T-helper 1 cell treated with Interleukin-12 subunit alpha and Interleukin-12 subunit beta and Interleukin-4 antibody, amounts not matched to agents 30 ng/mL and 1 ng/mL, for 36 hours (primary cell): ENCODE measurements around the gene SLC43A3. TPM values are rescaled to one million over a fixed set of nuclear protein-coding genes. Genes with fewer than 3 reads are reported as not detected.

Experiments
- intact Hi-C: fragments of 100-400 bp; cut with micrococcal nuclease; formaldehyde crosslinking; loops from one replicate; pipeline ENCODE4 v1.15.1; 2024
- total RNA-seq: library from RNA; stranded (reverse); gene quantifications from 2 replicates; pipeline ENCODE4 v1.2.3, GENCODE V29; 2022

SLC43A3 gene
- total RNA-seq: 52.6 and 54.2 TPM in 2 replicates

- intact Hi-C loops: loop anchor here (1.0 to 10.0 kb wide), 4 partner anchors 103 to 1718 kb away; partner anchors contain the start of genes FAM111A, LPXN, TIMM10 and YPEL4
These were observed at the start of gene SLC43A3 for GRCh38 chr11:57426929-57427726. Gene SLC43A3, minus strand, starts transcription at chr11:57427121. Its CDS starts 949 bp downstream, at chr11:57426172.

DNA sequence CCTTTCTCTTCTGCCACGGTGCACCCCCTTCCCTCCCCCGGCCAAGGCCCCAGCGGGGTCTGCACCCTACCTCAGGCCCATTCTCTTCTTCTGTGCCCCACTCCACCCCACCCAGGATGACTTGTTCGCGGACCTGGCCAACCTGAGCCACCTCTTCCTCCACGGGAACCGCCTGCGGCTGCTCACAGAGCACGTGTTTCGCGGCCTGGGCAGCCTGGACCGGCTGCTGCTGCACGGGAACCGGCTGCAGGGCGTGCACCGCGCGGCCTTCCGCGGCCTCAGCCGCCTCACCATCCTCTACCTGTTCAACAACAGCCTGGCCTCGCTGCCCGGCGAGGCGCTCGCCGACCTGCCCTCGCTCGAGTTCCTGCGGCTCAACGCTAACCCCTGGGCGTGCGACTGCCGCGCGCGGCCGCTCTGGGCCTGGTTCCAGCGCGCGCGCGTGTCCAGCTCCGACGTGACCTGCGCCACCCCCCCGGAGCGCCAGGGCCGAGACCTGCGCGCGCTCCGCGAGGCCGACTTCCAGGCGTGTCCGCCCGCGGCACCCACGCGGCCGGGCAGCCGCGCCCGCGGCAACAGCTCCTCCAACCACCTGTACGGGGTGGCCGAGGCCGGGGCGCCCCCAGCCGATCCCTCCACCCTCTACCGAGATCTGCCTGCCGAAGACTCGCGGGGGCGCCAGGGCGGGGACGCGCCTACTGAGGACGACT is 49.3 kb upstream of the SLC43A3 start:
- intact Hi-C loops: no loop called here

- intact Hi-C loops: no loop called here
These were observed 48.7 kb upstream of the SLC43A3 start for GRCh38 chr11:57475671-57476046.

DNA sequence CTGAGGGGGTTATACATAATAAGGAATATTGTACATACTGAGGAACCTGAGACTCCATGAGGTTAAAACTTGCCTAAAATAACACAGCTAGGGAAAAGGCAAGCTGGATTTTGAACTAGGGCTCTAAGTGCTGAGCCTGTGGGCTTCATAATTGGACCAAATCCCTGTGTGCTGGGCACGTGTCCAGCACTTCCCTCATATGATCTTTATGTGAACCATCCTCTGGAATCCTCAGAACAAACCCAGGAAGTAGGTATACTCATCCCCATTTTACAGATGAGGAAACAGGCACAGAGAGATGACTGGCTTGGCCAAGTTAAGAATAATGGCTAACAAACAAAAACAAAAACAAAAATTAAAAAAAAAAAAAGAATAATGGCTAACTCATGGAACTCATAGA is 48.3 kb upstream of the SLC43A3 start:
- intact Hi-C loops: no loop called here

DNA sequence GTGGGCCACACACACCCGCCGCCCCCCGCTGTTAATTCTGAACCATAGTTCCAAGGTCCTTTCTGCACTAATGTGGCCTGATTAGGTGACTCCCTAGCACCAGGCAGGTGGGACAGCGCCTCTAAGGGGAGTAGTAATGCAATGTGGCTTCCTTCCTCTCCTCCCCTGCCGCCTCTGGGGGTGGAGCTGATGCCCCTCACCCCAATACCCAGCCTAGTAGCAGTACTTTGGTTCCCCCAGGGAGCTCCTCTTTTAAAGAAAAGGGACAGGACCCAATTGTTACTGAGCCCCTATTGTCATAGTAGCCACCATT is 47.8 kb upstream of the SLC43A3 start:
- intact Hi-C loops: no loop called here

DNA sequence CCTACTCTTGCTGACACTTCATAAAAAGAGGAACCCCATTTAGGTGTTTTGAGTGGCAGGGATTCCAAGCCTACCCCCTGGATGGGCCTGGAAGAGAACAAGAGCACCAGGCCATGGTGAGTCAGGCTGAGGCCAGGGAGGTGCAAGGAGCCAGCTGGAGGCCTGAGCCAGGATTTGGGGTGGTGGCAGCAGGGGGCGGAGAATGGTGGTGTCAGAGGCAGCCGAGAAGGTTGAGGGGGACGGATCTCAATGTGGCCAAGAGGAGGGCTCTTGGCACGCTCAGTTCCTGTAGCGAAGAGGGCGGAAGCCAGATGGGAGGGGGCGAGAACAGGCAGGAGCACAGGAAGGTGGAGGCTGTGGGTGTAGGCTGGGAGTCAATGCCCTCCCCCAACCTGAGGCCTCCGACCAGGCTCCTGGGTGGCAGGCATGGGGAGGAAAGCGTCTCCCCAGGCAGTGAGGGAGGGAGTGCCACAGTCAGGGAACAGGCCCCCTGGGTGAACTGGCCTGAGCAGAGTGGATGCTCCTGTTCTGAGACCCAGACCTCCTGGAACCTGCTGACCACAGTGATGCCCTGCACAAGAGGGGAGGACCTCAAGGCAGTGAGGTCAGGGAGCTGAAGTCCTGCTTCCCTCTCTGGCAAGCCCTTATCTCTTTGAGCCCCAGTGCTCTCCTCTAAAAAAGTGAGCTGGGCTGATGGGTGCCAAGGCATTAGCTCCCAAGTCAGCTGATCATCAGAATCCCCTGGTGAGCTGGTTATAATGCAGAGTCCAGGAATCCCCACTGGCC is 47.3 kb upstream of the SLC43A3 start:
- intact Hi-C loops: no loop called here

GRCh38 chr11:57473285-57473841 is 46.4 kb upstream of the SLC43A3 start:
- intact Hi-C loops: no loop called here

DNA sequence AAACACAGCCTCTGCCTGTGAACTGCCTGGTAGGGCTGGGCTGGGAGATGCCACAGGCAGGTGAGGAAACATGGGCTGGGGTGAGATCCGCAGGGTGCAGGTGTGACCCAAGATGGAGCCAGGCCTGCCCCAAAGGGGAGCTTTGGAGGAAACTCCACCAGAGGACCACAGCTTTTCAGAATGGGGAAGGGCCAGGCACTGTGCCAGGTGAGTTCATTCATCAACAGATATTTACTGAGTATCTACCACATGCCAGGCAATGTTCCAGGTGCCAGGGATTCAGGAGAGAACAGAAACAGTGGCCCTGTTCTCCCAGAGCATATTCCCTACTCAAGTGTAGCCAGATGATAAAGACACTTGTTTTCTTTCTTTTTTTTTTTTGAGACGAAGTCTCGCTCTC is 44.6 kb upstream of the SLC43A3 start:
- intact Hi-C loops: no loop called here

- intact Hi-C loops: no loop called here
These were observed 42.3 kb upstream of the SLC43A3 start for GRCh38 chr11:57469268-57469667.

DNA sequence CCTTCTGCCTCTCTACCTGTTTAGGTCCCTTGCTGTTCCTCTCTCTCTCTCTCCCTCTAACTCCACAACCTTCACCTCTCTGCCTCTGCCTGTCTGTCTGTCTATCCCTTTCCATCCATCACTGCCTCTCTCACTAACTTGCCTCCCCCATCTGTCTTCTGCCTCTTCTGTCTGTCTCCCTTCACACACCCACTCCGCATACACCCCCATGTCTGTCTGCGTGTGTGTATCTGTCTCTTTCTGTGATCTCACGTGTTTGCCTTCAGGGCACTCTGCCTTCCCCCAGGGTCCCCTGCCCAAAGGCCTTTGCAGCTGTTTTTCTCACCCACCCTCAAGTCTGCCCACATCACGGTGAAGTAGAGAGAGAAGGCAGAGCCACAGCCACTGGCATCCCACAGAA is 41.4 kb upstream of the SLC43A3 start:
- intact Hi-C loops: no loop called here

DNA sequence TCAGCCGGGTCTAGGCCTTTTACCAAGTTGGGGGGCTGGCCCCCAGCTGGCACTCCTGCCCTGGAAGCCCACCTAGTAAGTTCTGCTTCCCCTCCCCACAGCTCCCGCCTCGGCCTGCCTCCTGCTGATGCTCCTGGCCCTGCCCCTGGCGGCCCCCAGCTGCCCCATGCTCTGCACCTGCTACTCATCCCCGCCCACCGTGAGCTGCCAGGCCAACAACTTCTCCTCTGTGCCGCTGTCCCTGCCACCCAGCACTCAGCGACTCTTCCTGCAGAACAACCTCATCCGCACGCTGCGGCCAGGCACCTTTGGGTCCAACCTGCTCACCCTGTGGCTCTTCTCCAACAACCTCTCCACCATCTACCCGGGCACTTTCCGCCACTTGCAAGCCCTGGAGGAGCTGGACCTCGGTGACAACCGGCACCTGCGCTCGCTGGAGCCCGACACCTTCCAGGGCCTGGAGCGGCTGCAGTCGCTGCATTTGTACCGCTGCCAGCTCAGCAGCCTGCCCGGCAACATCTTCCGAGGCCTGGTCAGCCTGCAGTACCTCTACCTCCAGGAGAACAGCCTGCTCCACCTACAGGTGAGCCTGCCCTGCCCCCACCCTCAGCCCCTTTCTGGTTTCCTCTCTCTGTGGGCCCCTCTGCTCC is 40.7 kb upstream of the SLC43A3 start:
- intact Hi-C loops: no loop called here

DNA sequence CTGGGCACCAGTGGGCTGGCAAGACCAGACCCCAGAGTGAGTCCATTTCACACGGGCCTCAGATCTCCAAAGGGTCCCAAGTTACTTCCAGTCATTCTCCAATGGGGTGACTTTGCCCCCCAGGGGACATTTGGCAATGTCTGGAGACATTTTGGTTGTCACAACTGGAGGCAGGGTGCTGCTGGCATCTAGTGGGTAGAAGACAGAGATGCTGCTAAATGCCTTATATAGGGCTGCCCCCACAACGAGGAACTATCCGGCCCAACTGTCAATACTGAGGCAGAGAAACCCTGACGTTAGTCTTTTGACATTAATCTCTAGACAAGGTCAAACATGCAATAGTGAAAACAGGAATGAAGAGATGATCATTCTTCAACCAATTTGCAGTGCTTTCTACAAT is 39.8 kb upstream of the SLC43A3 start:
- intact Hi-C loops: no loop called here

DNA sequence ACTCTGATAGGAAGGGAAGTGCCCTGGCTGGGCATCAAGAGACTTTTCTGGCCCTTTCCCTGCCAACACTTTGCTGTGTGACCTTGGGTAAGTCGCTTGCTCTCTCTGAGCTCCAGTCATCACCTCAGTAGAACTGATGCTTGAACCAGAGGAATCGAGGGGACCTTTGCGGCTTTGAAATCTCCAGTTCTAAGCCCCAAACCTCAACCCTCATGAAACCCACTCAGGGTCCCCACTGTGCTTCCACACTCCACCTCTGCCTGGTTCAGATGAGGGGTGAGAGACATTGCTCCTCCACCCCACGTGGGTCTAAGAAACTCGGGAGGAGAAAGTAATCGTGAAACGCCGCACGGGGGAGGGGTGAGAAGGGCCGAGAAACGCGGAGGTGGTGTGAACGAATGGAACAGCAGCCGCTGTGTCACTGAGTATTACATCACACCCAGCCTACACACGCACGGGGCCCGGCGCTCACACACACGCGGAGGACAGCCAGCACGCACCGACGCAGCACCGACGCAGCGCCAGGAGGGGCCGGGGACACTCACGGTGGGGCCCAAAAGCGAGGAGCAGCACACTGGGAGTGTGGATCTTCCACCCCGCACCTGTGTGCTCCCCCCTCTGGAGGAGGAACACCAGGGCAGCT is 37.7 kb upstream of the SLC43A3 start:
- intact Hi-C loops: no loop called here

GRCh38 chr11:57463671-57464538 is 37.0 kb upstream of the SLC43A3 start:
- intact Hi-C loops: no loop called here

DNA sequence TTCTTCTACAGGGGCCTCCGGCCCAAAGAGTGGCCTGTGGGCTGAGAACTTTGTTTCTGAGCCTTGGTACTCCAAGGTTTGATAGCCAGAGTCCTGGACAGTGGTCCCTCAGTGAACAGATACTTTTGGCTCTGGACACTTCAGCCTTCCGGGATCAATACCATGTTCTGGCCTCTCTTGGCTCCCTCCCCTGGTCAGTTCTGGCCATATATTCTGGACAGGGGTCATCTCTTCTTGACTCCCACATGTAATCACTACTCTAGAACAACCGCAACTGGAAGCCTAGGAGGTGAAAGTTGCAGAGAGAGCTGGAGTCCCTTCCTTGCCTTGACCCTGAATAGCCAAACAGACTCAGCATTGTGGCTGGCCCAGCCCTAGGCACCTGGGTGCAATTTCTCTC is 35.7 kb upstream of the SLC43A3 start:
- intact Hi-C loops: no loop called here

DNA sequence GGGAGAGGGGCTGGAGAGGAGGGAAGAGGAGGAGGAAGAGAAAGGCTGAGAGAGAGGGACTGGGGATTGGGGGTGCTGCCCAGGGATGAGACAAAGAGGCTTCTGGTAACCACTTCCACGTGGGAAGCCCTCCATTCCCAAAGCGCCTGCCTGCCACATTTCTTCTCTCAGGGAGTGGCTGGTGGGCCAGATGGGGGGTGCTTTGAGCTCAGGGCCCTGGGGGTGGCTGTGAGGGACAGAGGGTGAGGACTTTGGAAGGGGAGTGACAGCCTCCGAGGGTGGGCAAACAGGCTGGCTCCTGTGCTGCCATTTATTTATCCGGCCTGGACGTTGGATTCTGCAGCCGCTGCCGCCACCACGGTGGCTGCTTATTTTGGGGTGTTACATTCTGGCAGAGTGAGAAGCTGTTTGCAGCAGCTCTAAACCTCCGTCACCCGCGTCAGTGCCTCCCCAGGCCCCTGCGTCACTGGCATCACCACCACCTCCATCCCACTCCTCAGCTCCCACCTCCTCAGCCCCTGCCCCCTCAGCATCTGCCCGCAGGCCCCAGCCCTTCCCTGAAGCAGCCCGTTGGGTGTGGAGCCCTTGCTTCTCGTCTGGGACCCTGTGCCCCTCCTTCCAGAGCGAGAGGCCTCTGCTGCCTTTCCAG is 35.0 kb upstream of the SLC43A3 start:
- intact Hi-C loops: no loop called here

- intact Hi-C loops: loop anchor here (1.0 kb wide), 1 partner anchor 116 kb away; no protein-coding TSS in a partner anchor
These were observed 34.1 kb upstream of the SLC43A3 start for GRCh38 chr11:57460758-57461749.
